Neural progenitor cell (in vitro differentiated cells): ENCODE measurements around the gene GRN. TPM values are rescaled to one million over a fixed set of nuclear protein-coding genes. Genes with fewer than 3 reads are reported as not detected.

Experiments used
- DNase-seq: peaks from one replicate; pipeline ENCODE4 v3.0.0-alpha.2; 2016; ENCODE audit warnings: low spot score
- H2AFZ ChIP-seq: fragments of 200-600 bp; sonication (generic); replicated peaks from 2 replicates; pipeline ENCODE4 v1.6.1; 2016; ENCODE audit warnings: antibody characterized with exemption
- H3F3A ChIP-seq: fragments of 200-600 bp; sonication (generic); 2 replicates; pipeline ENCODE4 v1.6.1; 2016; ENCODE audit warnings: antibody characterized with exemption, low read depth
- H3K27ac ChIP-seq: fragments of 200-600 bp; sonication (generic); 2 replicates; pipeline ENCODE4 v1.5.1; 2016; ENCODE audit warnings: mild to moderate bottlenecking
- H3K27me3 ChIP-seq: fragments of 200-600 bp; sonication (generic); 2 replicates; pipeline ENCODE4 v1.6.1; 2016; ENCODE audit warnings: mild to moderate bottlenecking, moderate library complexity
- H3K36me3 ChIP-seq: fragments of 200-600 bp; sonication (generic); 2 replicates; pipeline ENCODE4 v1.5.1; 2016
- H3K4me1 ChIP-seq: fragments of 200-600 bp; sonication (generic); 2 replicates; pipeline ENCODE4 v1.6.1; 2016; ENCODE audit warnings: mixed run types
- H3K4me2 ChIP-seq: fragments of 200-600 bp; sonication (generic); 2 replicates; pipeline ENCODE4 v1.6.1; 2016
- H3K4me3 ChIP-seq: fragments of 200-600 bp; sonication (generic); 2 replicates; pipeline ENCODE4 v1.5.1; 2016
- H3K79me2 ChIP-seq: fragments of 200-600 bp; sonication (generic); 2 replicates; pipeline ENCODE4 v1.6.1; 2016; ENCODE audit warnings: low read depth
- H3K9ac ChIP-seq: fragments of 200-600 bp; sonication (generic); 2 replicates; pipeline ENCODE4 v1.6.1; 2016
- H3K9me3 ChIP-seq: fragments of 200-600 bp; sonication (generic); 2 replicates; pipeline ENCODE4 v1.5.1; 2016; ENCODE audit warnings: low read depth
- H4K20me1 ChIP-seq: fragments of 200-600 bp; sonication (generic); 2 replicates; pipeline ENCODE4 v1.6.1; 2016; ENCODE audit warnings: low read depth
- H3K27ac Mint-ChIP-seq: 3 replicates; pipeline ENCODE4 v1.8.0; 2021; ENCODE audit warnings: mixed read lengths
- H3K27me3 Mint-ChIP-seq: 2 replicates; pipeline ENCODE4 v1.8.0; 2022; ENCODE audit warnings: low read depth, mild to moderate bottlenecking, inconsistent platforms, moderate library complexity, mixed read lengths; ENCODE audit not compliant: insufficient read depth
- H3K36me3 Mint-ChIP-seq: 3 replicates; pipeline ENCODE4 v1.8.0; 2021; ENCODE audit warnings: mixed read lengths
- H3K4me1 Mint-ChIP-seq: 3 replicates; pipeline ENCODE4 v1.8.0; 2021; ENCODE audit warnings: mixed read lengths
- H3K4me3 Mint-ChIP-seq: 3 replicates; pipeline ENCODE4 v1.8.0; 2021; ENCODE audit warnings: mild to moderate bottlenecking, moderate library complexity, mixed read lengths
- H3K9me3 Mint-ChIP-seq: 3 replicates; pipeline ENCODE4 v1.8.0; 2020; ENCODE audit warnings: mixed read lengths
- CTCF ChIP-seq: fragments of 200-600 bp; sonication (generic); IDR thresholded peaks from 2 replicates; pipeline ENCODE4 v1.5.1; 2017; ENCODE audit warnings: antibody characterized with exemption, mild to moderate bottlenecking
- EZH2 ChIP-seq: fragments of 200-600 bp; sonication (generic); IDR thresholded peaks from 2 replicates; pipeline ENCODE4 v1.6.1; 2017; ENCODE audit warnings: antibody characterized with exemption, mild to moderate bottlenecking, moderate library complexity
- EZH2phosphoT487 ChIP-seq: fragments of 200-600 bp; sonication (generic); IDR thresholded peaks from 2 replicates; pipeline ENCODE4 v1.6.1; 2017; ENCODE audit warnings: antibody characterized with exemption
- total RNA-seq: library from RNA; depleted of rRNA; stranded (reverse); fragments of >200 nt; gene quantifications from 2 replicates; pipeline ENCODE4 v1.2.3, GENCODE V29; 2015; ENCODE audit warnings: low replicate concordance

Gene GRN
- total RNA-seq, 1 donor from 2014 or later, result 28.2 TPM

- Histone ChIP-seq H2AFZ (no peak overlapping the region), H3K4me3 (no peak overlapping the region), H3K4me1 (no peaks in the 10 kb centered on the region), H3K79me2 (no peaks in the 10 kb centered on the region), H3K36me3 (no peaks in the 10 kb centered on the region), H3K27me3 (peaks cover 3% of the 10 kb centered on the region), H3F3A (peaks cover 19% of the 10 kb centered on the region), H3K27ac (no peak overlapping the region), H3K9me3 (no peaks in the 10 kb centered on the region), H3K4me2 (no peak overlapping the region), H3K9ac (no peak overlapping the region), H4K20me1 (no peaks in the 10 kb centered on the region)
- Mint-ChIP-seq H3K27ac (no peak overlapping the region), H3K4me3 (no peak overlapping the region), H3K27me3 (no peaks in the 10 kb centered on the region), H3K9me3 (no peaks in the 10 kb centered on the region), H3K4me1 (peaks cover 9% of the 10 kb centered on the region), H3K36me3 (no peaks in the 10 kb centered on the region)
- peak; percentile 89 for DNase-seq
- TF ChIP-seq EZH2phosphoT487 (no peak), CTCF (peak; percentile 90)
These were observed 13.8 kb upstream of the GRN start for GRCh38 chr17:44331249-44331760.

- Mint-ChIP-seq H3K4me1 (peaks cover 10% of the 10 kb centered on the region), H3K36me3 (no peaks in the 10 kb centered on the region), H3K9me3 (no peaks in the 10 kb centered on the region), H3K4me3 (no peak overlapping the region), H3K27ac (no peak overlapping the region), H3K27me3 (peaks cover 4% of the 10 kb centered on the region)
- TF ChIP-seq EZH2 (no peak), EZH2phosphoT487 (no peak), CTCF (no peak)
- Histone ChIP-seq H3K4me2 (no peak overlapping the region), H3K4me1 (no peaks in the 10 kb centered on the region), H3K36me3 (no peaks in the 10 kb centered on the region), H3K9ac (no peak overlapping the region), H3F3A (peaks cover 15% of the 10 kb centered on the region), H3K27me3 (no peaks in the 10 kb centered on the region), H4K20me1 (no peaks in the 10 kb centered on the region), H3K79me2 (no peaks in the 10 kb centered on the region), H3K9me3 (no peaks in the 10 kb centered on the region), H2AFZ (no peak overlapping the region), H3K27ac (no peak overlapping the region), H3K4me3 (no peak overlapping the region)
- DNase-seq, result no peak
These were observed 11.7 kb upstream of the GRN start for GRCh38 chr17:44333371-44333770.

DNA sequence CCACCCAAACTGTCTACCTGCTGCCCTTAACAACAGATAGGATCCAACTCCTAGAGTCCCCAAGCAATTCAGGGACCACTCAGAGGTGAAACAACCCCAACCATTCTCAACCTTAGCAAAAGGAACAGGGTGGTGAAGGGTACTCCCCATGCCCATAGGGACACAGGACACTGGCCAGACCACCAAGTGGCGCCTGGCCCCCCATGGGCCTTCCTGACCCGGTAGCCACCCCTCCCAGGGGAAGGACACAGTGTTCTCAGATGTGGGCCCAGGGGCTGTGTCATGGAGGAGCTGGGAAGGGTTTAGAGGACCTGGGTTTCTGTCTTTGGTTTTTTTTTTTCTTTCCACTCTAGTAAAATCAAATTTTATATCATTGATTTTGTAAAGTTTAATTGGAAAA is 10.8 kb upstream of the GRN start:
- no peak overlapping the region for H2AFZ ChIP-seq
- no peak for DNase-seq
- H3K9ac ChIP-seq, result no peak overlapping the region
- H3K36me3 ChIP-seq, result no peaks in the 10 kb centered on the region
- Mint-ChIP-seq H3K27me3 (peaks cover 4% of the 10 kb centered on the region), H3K27ac (peak overlapping the region; percentile 11), H3K4me3 (no peak overlapping the region), H3K4me1 (peaks cover 10% of the 10 kb centered on the region), H3K36me3 (no peaks in the 10 kb centered on the region), H3K9me3 (no peaks in the 10 kb centered on the region)
- H4K20me1 ChIP-seq, result no peaks in the 10 kb centered on the region
- TF ChIP-seq CTCF (no peak), EZH2 (no peak), EZH2phosphoT487 (no peak)
- no peak overlapping the region for H3K4me3 ChIP-seq
- no peak overlapping the region for H3K27ac ChIP-seq
- no peaks in the 10 kb centered on the region for H3K79me2 ChIP-seq
- H3K9me3 ChIP-seq, result no peaks in the 10 kb centered on the region
- no peak overlapping the region for H3K4me2 ChIP-seq
- peaks cover 9% of the 10 kb centered on the region for H3F3A ChIP-seq
- H3K27me3 ChIP-seq, result no peaks in the 10 kb centered on the region
- H3K4me1 ChIP-seq, result no peaks in the 10 kb centered on the region
